GM21576 (cell line): ENCODE results near the gene ADIPOR2.
"Not testable (repeated sequence)": the region's sequence is repeated elsewhere in the genome, so short reads cannot be mapped to it uniquely, and the experiment has no call there.

Experiments
- ATAC-seq: cut with Tn5 transposase; IDR thresholded peaks from one replicate; pipeline ENCODE4 v1.9.1; 2021; ENCODE audit warnings: mild to moderate bottlenecking, moderate library complexity; ENCODE audit not compliant: unreplicated experiment

Gene ADIPOR2

DNA sequence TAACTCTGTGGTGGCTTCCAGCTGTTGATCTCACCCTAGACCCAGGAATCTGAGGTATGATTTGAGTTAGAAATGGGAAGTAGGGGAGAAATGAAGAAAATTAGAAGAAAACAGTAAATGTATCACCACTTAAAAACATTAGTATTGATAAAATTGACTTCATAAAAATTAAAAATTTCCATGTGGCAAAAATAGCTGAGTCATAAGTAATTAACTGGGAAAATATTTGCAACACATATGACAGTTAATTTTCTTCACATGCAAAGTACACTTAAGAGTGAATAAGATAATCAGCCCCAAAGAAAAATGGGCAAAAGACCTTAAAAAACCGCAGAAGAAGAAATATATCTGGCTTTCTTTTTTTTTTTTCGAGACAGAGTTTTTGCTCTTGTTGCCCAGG, 25.5 kb upstream of the ADIPOR2 start:
- ATAC-seq = no peak

DNA sequence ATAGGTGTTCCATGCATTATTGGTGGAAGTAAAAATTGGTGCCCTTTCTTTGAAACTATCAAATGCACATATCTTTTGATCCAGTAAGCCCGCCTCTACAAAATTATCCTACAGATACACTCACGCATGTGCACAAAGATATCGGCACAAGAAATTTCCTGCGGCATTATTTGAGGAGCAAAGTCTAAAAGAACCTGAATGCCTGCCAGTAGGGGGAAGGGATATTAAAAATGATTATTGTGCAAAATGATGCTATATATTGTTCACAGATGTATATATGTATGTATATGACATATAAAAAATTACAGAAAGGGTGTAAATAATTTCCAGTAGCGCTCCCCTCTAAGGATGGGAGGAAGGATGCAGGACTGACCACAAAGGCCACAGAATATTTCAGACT, 24.7 kb upstream of the ADIPOR2 start:
- ATAC-seq = no peak

DNA sequence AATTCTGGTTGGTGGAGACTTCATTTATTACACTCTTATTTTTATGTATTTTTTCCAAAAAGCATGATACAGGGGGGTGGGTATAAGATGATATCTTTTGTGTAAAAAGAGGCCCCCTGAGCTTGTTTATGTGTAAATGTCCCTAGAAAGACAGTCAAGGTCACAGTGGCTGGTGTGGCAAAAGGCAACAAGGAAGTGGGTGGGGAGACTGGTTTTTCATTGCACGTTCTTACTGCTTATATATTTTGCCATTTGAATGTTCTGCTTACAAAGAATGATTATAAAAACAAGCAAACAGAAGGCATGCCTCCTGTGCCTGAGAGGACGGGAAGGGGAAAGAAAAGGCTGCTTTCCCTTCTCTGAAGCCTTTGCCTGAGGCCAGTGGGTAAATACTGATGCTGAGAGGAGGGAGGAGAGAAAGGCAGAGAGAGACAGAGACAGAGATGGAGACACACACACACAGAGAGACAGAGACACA, 24.1 kb upstream of the ADIPOR2 start:
- no peak for ATAC-seq

DNA sequence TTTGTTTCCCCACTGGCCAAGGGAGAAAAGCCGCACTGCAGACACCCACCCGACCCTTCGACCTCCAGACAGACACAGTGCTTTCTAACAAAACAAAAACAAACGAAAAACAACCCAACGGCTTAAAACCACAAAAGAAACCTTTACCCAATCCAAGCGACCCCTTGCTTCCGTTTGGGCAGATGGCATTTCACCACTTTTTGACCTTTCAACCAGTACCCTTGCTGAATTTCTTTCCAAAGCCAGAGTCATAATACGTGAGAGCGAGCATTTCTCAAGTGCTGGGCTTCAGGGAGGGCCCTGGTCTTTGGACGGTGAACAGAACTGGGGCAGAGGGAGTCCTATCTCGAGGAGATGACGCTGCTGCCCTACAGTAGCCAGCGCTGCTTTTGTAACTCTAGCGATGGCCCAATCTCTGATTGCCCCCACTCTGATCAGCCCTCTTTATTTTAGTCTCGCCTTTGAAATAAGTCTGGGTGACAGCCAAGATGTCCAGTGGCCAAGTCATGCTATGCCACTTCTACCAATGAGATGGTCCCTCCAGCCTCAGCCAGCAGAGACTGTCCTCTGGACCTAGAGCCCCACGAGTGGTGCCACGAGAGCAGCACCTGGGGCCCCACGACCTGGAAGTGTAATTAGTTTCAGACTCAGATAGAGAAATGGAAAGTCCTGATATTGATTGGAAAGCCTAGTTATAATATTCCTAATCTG, 21.9 kb upstream of the ADIPOR2 start:
- ATAC-seq = no peak

DNA sequence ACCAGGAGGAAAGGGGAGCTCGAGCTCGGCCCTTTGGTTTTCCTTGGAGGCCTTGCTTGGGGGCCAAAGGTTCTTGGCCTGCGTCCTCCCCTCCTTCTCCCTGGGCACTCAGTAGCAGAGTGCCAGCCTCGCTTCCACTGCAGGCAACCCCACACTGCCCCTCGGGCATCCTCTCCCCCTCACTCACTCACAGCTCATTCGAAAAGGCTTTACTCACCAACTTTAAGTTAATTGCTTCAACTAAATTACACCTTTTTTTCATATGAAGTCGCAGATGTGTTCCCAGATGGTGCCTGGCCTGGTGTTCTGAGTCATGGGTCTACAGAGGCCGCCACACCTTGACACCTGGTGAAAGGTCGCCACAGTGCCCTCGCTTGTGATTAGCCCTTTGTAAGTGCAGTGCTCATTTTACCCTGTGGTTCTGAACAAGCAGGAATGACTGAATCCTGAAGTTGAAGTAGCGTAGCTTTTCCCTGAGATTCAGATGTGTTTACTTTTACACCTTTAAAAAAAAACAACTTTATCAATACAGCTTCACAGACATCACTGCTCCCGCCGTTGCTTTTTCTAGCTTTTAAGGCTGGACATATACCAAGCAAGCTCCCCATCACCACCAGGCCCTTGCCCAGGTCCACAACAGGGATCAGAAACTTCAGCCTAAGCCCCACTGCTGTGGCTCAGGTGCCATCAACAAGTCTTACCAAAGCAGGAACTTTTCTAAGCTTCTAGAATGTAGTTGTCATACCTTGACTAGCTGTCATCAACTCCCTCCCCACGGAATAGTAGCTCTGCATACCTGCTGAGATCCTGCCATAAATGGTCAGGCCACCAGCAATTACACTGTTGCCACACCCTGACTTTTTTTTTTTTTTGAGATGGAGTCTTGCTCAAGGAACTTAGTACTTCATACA, 20.3 kb upstream of the ADIPOR2 start:
- ATAC-seq = no peak

DNA sequence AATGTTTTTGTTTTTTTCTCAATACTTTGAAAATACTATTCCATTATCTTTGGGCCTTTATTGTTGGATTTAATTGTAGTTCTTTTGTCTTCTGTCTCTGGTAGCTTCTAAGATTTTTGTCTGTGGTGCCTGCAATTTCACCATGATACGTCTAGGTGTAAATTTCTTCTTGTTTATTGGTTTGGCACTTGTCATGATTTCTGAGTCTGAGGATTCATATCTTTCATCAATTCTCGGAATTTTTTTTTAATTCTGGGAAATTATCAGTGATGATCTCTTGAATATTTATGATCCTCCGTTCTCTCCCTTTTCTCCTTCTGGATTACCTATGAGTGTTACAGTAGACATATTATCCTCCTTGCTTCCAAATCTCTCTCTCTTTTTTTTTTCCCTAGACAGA, 14.8 kb upstream of the ADIPOR2 start:
- no peak for ATAC-seq

DNA sequence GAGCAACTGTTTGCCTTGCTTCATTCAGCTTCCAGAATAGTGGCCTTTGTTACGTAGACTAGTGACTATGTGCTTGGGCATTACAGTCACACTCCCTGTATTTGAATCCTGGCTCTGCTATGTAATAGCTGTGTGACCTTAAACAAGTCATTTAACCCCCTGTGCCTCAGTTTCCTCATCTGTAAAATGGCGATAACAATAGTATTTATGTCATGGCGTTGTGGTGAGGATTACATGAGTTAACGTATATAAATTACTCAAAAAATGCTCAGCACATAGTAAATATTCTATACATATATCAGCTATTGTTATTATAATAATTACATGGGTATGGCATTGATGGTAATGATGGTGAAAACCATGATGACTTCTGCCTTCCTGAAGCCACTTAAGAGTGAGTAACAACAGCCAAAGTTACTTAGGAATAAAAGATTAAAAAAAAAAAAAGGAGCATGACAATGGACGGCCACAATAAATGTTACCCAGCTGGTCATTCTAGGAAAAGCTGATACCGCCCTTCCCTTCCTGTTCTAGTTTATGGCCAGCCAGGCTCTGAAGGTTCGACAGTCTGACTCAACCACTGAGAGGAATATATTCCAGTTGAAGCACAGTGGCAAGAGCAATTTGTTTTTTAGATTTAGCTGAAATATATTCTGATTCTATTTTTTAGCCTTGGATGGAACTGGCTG, 9.9 kb upstream of the ADIPOR2 start:
- ATAC-seq = no peak

DNA sequence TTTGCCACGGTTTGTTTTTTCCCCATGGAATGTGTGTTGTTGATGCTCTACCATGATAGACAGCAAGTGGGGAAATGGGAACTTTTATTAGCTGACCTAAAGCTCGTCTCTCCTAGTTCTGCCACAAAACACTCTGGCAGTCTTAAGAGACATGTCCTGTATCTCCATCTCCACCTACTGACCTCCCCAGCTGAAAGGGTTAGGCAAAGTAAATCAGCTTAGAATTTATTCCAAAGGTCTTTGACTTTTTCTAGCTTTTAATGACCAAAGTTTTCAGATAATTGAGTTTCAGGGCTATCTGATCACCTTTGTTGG, 9.4 kb upstream of the ADIPOR2 start:
- ATAC-seq = no peak

DNA sequence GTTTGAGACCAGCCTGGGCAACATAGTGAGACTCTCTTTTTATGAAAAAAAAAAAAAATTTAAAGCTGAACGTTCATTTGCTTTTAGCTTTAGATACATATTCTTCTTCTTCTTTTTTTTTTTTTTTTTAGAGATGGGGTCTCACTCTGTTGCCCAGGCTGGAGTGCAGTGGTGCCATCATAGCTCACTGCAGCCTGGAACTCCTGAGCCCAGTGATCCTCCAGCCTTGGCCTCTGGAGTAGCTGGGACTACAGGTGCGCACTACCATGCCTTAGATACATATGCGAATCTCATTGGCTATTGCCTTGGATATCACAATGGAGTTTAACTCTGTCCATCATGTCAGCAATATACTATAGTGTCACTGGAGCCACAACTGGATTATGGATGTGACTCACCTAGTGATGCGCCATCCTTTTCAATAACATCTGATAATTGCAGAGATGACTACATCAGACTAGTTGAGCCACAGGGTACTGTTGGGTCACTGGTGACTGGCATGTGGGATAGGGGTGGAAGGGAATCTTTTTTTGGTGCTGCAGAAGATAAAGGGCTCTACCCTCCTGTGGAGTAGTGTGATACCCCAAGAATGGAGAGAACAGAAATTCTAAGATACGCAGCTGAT, 2.7 kb upstream of the ADIPOR2 start:
- ATAC-seq = no peak

DNA sequence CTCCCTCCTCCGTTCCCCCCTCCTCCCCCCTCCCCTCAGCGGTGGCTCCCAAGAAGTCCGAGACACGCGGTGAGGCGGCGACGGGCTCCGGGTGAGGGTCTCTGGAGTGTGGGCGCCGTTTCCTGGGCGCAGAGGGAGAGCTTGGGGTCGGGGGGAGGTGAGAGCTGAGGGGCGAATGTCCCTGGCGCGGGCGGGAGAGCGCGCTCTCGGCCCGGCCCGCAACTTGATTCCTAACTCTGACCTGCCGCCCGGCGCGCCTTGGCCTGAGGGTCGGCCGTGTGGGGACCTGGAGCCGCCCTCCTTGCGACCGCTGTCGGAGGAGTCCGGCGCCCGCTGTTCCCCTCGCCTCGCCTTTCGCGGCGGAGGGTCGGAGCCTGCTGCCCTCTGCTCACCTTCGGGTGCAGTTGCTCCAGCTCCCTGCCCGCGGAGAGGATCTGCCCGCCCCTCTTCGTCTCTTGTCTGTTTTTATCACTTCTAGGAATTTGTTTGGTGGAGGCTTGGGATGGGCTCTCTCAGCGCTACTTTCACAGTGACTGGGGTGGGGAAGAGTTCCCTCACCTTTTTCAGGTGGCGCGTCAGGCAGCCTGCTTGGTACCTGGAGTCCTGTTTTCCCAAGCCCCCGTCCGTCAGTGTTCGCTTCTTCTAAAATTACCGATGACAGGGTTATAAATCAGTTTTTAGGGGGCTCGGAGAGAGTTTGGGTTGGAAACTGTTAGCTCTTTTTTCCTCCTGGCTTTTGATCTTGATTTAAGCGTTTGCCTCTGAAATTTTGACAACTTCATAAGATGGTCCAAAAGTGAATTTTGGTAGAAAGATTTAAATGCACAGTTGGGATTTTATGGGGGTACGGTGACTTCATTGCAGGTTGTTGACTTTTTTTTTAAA, 495 bp downstream of the ADIPOR2 start:
- ATAC-seq = peak; percentile 36

DNA sequence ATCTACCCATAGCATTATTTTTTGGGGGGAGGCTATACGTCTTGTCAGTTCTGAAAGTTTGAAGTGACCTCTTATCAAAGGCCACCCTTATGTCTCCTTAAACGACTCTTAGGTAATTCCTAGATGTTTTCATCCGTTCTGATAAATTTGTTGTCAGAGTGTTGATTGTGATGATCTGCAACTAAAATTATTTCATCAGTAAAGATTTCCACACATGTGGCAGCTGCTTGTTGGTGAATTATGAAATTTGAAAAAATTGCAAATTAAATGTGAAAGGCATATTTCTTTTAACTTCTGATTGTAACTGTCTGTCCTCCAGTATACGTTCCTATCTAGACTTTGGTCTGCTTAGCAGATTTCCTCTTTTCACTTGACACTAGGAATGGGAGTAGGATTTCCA, 1.4 kb downstream of the ADIPOR2 start:
- ATAC-seq = no peak

DNA sequence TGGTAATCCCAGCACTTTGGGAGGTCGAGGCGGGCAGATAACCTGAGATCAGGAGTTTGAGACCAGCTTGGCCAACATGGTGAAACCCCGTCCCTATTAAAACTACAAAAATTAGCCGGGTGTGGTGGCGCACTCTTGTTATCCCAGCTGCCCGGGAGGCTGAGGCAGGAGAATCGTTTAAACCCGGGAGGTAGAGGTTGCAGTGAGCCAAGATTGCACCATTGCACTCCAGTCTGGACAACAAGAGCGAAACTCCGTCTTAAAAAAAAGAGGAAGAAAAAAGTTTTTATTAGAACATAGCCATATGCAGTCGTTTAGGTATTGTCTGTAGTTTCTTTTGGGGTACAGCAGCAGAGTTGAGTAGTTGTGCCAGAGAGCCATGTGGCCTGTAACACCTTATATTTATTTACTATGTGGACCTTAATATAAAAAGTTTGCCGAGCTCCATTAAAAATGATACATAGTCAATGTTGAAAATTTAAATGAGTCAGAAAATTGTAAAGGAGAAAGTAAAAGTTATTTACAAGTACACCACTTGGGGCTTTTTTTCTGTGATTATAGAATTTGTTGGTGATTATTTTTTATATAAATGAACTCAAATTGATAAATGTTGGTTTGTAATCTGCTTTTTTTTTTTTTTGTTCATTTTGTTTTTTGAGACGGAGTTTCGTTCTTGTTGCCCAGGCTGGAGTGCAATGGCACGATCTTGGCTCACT, 2.2 kb downstream of the ADIPOR2 start:
- no peak for ATAC-seq

DNA sequence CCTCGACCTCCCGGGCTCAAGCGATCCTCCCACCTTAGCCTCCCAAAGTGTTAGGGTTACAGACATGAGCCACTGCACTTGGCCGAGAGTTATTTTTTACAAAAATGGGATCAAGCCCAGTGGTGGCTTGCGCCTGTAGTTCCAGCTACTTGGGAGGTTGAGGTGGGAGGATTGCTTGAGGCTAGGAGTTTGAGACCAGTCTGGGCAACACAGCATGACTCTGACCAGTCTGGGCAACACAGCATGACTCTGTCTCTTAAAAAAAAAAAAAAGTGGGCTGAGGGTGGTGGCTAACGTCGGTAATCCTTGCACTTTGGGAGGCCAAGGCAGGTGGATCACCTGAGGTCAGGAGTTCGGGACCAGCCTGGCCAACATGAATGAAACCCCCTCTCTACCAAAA, 4.2 kb downstream of the ADIPOR2 start:
- ATAC-seq = not testable (repeated sequence)

DNA sequence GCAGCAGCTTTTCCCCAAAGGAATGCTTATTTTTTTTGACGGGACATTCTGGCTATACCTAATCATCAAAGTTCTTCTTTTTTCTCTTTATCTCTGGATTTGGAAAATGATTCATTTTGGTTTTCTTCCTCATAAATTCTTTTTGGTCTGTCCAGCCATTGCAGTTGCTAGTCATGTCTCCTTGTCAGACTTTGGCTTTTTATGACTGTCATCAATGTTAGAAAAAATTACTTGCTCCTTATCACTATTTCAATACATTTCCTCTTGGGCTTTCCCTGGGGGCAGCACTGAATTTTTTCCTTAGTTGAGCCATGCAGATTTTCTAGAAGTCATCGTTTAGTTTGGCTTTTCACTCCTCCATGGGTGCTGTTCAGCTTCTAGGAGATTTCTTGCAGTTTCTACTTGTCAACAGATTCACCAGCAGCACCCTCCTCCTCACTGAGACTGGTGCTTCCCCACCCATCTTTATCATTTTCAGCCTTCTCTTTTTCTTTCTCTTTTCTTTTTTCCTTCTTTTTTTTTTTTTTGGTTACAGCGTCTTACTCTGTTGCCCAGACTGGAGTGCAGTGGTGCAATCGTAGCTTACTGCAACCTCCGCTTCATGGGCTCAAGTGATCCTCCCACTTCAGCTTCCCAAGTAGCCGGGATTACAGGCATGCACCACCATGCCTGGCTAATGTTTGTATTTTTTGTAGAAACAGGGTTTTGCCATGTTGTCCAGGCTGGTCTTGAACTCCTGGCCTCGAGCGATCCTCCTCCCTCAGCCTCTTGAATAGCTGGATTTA, 5.2 kb downstream of the ADIPOR2 start:
- no peak for ATAC-seq

DNA sequence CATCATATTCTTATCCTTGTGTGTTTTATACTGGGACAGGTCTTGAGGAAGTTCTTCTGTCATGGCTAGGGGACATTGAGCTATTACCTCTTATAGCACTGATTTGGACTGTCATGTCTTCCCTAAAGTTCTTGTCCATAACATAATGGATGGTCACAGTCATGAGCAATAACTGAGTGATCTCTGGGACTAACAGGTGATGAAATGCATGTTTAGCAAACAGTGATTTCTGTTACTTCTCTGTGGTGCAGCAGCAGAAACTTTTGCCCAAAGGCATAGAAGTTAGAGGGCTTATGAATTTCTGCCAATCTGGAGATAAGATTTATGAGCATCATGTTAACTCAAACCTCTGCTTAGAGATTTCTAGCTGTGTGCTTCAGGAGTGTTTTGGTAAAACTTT, 5.9 kb downstream of the ADIPOR2 start:
- ATAC-seq = no peak

DNA sequence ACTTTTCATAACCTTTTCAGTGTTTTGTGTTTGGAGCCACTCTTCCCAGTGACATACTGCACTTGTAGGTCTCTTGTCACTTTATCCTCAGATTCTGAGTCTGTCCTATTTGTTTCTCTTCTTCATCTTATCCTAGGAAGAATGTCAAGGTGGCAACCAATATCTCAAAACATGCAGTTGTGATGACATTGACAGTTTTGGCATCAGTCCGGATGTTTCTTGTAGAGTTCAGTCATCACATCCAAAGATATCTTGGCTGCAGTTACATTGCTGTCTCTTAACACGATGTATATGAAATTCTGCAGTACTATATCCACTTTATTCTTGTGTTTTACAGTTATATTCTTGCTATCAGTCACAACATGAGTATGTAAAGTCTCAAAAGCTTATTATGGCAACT, 6.4 kb downstream of the ADIPOR2 start:
- ATAC-seq = no peak

DNA sequence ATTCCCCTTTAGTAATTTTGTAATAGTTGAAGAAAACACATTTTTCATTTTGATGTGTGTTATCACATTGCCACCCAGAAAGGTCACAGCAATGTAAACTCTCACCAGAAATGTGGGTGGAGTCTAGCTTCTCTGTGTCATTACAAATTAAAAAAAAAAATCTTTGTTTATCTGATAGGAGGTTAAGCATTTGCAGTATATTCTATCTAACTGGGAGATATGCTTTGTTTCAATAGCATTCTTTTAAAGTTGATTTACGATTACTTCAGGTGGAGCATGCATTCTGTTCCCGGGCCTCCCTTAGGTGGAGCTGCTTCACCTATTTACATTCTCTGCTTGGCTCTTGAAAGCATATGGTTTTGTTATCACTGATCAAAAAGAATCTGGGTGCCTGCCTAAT, 7.8 kb downstream of the ADIPOR2 start:
- no peak for ATAC-seq

DNA sequence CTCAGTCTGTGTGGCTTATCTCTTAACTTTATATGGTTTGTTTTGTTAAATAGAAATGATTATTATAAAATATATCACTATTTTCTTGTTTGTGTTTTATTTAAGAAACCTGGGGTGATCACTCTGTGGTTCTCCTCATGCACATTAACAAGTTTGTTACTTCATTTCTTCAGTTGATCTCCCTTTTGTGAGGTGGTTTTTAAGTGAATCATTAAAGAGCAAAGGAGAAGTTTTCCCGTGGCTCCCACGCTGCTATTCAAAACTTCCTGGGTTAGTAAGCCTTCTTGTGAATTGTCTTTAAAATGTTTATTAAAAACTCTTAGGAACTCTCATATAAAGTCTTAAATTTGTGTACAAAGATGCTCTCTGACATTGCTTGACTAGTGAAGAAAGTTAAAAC, 11.8 kb downstream of the ADIPOR2 start:
- no peak for ATAC-seq
